Measurements from ENCODE around the gene SMC6. TPM values are rescaled to one million over a fixed set of nuclear protein-coding genes. Genes with fewer than 3 reads are reported as not detected.

Gene SMC6
- total and polyA plus RNA-seq, 2 experiments from 2014 or later = 53.4 to 59.8 TPM

DNA sequence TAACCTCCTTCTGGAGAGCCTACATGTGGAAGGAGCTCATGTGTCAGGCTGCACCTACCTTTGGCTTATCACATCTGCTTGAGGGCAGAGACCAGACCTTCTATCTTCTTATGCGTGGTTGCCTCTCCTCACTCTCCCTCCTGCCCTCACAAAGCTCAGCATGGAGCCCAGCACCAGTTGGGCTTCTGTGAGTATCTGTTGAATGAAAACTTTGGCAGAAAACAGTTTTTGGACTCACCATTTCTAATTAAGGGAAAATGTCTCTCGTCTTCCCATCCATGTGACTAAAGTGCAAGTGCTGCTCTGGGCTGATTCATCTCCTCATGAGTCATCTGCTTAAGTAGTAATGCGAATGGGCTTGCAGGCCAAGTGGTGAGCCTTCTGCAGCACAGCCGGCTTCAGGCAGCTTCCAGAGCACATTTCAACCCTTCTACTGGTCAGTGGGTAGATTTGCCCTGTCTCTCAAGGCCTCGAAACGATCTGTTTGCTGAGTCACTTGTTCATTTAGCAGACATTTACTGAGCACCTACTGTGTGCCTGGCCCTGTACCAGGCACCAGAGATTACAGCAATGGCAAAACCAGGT lies 110.5 kb downstream of the SMC6 start:
- peaks cover 14% of the 10 kb centered on the region; the same call in 1 of the 2 replicates for H3K4me1 ChIP-seq (ENCODE audit: insufficient read depth)
- TF ChIP-seq NANOG (IDR thresholded peaks at IDR 0.05; ENCODE audit: borderline replicate concordance) = no peak
- H3K79me2 ChIP-seq (replicated peaks; ENCODE audit: insufficient read depth) = peaks cover 3% of the 10 kb centered on the region; the same call in 1 of the 2 replicates
- Mint-ChIP-seq H3K27ac (no peak overlapping the region), H3K4me3 (no peak overlapping the region), H3K4me1 (peaks cover 34% of the 10 kb centered on the region), H3K36me3 (ENCODE audit: low read depth) (peaks cover 16% of the 10 kb centered on the region), H3K27me3 (ENCODE audit: insufficient read depth, low read depth, poor library complexity) (peaks cover 1% of the 10 kb centered on the region), H3K9me3 (no peaks in the 10 kb centered on the region)
- H2AFZ ChIP-seq = no peak overlapping the region
- H3K9me2 ChIP-seq (ENCODE audit: insufficient read depth) = 0 out of 2 replicates have a peak, but pooled peaks cover 6% of the 10 kb centered on the region
- DNase-seq (ENCODE audit: low spot score) = no peak
- no peak overlapping the region for H3K27ac ChIP-seq (ENCODE audit: low read depth)
- H3K4me3 ChIP-seq = no peak overlapping the region
- no peaks in the 10 kb centered on the region for H3K36me3 ChIP-seq (ENCODE audit: insufficient read depth)
- no peak overlapping the region for H3K4me2 ChIP-seq
- H3K27me3 ChIP-seq (ENCODE audit: insufficient read depth) = no peaks in the 10 kb centered on the region
- no peak for ATAC-seq
- H4K20me1 ChIP-seq (replicated peaks; ENCODE audit: insufficient read depth) = peaks cover 16% of the 10 kb centered on the region
- no peaks in the 10 kb centered on the region for H3F3A ChIP-seq (replicated peaks; ENCODE audit: low read depth)

DNA sequence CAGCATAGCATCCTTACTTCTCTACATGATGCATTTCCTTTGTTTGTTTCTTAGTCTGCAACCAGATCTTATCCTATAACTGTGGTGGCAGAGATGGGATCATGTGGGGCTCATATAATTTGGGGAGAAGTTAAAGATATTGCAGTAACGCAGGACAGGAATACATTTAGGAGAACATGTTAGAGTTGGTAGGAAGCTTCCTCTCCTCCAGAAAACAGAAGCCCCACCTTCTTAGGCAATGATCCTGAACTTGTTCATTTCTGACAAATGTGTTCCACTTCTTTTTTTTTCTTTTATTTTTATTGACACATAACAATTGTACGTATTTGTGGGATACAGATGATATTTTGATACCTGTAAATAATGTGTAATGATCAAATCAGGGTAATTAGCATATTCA lies 113.2 kb downstream of the SMC6 start:
- Histone ChIP-seq H3F3A (replicated peaks; ENCODE audit: low read depth) (no peaks in the 10 kb centered on the region), H3K79me2 (replicated peaks; ENCODE audit: insufficient read depth) (peaks cover 3% of the 10 kb centered on the region; the same call in 1 of the 2 replicates), H4K20me1 (replicated peaks; ENCODE audit: insufficient read depth) (peaks cover 12% of the 10 kb centered on the region), H2AFZ (no peak overlapping the region), H3K36me3 (ENCODE audit: insufficient read depth) (no peaks in the 10 kb centered on the region), H3K4me1 (ENCODE audit: insufficient read depth) (peaks cover 10% of the 10 kb centered on the region; the same call in 1 of the 2 replicates), H3K9me2 (ENCODE audit: insufficient read depth) (0 out of 2 replicates have a peak, but pooled peaks cover 6% of the 10 kb centered on the region), H3K4me2 (no peak overlapping the region), H3K27me3 (ENCODE audit: insufficient read depth) (no peaks in the 10 kb centered on the region), H3K4me3 (no peak overlapping the region), H3K27ac (ENCODE audit: low read depth) (no peak overlapping the region)
- Mint-ChIP-seq H3K9me3 (no peaks in the 10 kb centered on the region), H3K36me3 (ENCODE audit: low read depth) (peaks cover 21% of the 10 kb centered on the region), H3K4me1 (peaks cover 39% of the 10 kb centered on the region), H3K4me3 (no peak overlapping the region), H3K27ac (no peak overlapping the region), H3K27me3 (ENCODE audit: insufficient read depth, low read depth, poor library complexity) (peaks cover 6% of the 10 kb centered on the region)
- DNase-seq (ENCODE audit: low spot score) = no peak
- TF ChIP-seq ZNF114 (CRISPR knock-in tag; IDR thresholded peaks at IDR 0.05) (no peak), STAT1 (IDR thresholded peaks at IDR 0.05; ENCODE audit: unreplicated experiment) (no peak), JUNB (IDR thresholded peaks at IDR 0.05; ENCODE audit: unreplicated experiment) (no peak)
- TF ChIP-seq, protein P1, sequence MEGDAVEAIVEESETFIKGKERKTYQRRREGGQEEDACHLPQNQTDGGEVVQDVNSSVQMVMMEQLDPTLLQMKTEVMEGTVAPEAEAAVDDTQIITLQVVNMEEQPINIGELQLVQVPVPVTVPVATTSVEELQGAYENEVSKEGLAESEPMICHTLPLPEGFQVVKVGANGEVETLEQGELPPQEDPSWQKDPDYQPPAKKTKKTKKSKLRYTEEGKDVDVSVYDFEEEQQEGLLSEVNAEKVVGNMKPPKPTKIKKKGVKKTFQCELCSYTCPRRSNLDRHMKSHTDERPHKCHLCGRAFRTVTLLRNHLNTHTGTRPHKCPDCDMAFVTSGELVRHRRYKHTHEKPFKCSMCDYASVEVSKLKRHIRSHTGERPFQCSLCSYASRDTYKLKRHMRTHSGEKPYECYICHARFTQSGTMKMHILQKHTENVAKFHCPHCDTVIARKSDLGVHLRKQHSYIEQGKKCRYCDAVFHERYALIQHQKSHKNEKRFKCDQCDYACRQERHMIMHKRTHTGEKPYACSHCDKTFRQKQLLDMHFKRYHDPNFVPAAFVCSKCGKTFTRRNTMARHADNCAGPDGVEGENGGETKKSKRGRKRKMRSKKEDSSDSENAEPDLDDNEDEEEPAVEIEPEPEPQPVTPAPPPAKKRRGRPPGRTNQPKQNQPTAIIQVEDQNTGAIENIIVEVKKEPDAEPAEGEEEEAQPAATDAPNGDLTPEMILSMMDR (conservative IDR thresholded peaks at IDR 0.05; ENCODE audit: low read depth in 2 of 2) = no peak
- TF ChIP-seq, protein P2, sequence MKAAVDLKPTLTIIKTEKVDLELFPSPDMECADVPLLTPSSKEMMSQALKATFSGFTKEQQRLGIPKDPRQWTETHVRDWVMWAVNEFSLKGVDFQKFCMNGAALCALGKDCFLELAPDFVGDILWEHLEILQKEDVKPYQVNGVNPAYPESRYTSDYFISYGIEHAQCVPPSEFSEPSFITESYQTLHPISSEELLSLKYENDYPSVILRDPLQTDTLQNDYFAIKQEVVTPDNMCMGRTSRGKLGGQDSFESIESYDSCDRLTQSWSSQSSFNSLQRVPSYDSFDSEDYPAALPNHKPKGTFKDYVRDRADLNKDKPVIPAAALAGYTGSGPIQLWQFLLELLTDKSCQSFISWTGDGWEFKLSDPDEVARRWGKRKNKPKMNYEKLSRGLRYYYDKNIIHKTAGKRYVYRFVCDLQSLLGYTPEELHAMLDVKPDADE (IDR thresholded peaks at IDR 0.05) = no peak
- no peak for ATAC-seq

DNA sequence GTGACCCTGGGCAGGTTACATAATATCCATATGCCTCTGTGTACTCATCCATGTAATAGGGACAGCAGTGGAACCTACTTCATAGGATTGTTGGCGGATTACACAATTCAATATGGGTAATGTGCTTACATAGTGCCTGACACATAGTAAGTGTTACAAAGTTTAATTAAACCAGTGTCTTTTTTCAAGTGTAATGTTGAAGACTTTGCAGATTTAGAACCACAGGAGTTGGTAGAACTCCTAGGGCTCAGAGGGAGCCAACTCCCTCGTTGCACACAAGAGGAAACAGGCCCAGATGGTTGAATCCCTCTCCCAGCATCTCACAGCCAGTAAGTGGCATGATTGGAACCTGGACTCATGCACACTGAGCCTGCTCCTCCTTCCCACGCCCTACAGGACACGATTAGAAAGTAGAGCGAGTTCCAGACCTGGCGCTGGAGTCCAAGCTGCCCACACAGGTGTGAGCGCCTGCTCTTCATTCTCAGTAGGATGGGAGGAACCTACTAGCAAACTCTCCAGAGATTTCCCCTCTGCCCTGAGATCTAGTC lies 115.3 kb downstream of the SMC6 start:
- H3K4me3 ChIP-seq = no peak overlapping the region
- no peaks in the 10 kb centered on the region for H3K36me3 ChIP-seq (ENCODE audit: insufficient read depth)
- peaks cover 25% of the 10 kb centered on the region for H3K4me1 Mint-ChIP-seq
- H2AFZ ChIP-seq = no peak overlapping the region
- no peak overlapping the region for H3K27ac Mint-ChIP-seq
- H3K79me2 ChIP-seq (replicated peaks; ENCODE audit: insufficient read depth) = 0 out of 2 replicates have a peak, but pooled peaks cover 3% of the 10 kb centered on the region
- H3K9me2 ChIP-seq (ENCODE audit: insufficient read depth) = 0 out of 2 replicates have a peak, but pooled peaks cover 2% of the 10 kb centered on the region
- peaks cover 10% of the 10 kb centered on the region for H3K27me3 Mint-ChIP-seq (ENCODE audit: insufficient read depth, low read depth, poor library complexity)
- no peak overlapping the region for H3K4me3 Mint-ChIP-seq
- peaks cover 8% of the 10 kb centered on the region for H4K20me1 ChIP-seq (replicated peaks; ENCODE audit: insufficient read depth)
- peaks cover 23% of the 10 kb centered on the region for H3K36me3 Mint-ChIP-seq (ENCODE audit: low read depth)
- no peaks in the 10 kb centered on the region for H3K27me3 ChIP-seq (ENCODE audit: insufficient read depth)
- no peaks in the 10 kb centered on the region for H3F3A ChIP-seq (replicated peaks; ENCODE audit: low read depth)
- no peak overlapping the region for H3K27ac ChIP-seq (ENCODE audit: low read depth)
- no peak overlapping the region for H3K4me2 ChIP-seq
- no peaks in the 10 kb centered on the region for H3K9me3 Mint-ChIP-seq
- no peaks in the 10 kb centered on the region; the same call in 1 of the 2 replicates for H3K4me1 ChIP-seq (ENCODE audit: insufficient read depth)
- DNase-seq (ENCODE audit: low spot score) = no peak
- no peak for ATAC-seq
- TF ChIP-seq NANOG (IDR thresholded peaks at IDR 0.05; ENCODE audit: borderline replicate concordance) = no peak
- TF ChIP-seq STAT1 (IDR thresholded peaks at IDR 0.05; ENCODE audit: unreplicated experiment) = no peak
- TF ChIP-seq, protein P2 (IDR thresholded peaks at IDR 0.05) = no peak
